ENCODE results near the gene GLG1.

Gene GLG1

GRCh38 chr16:74487634-74488495 lies 119.0 kb downstream of the GLG1 start:
- TF ChIP-seq CTCF (conservative IDR thresholded peaks at IDR 0.05; ENCODE audit: low read length) = no peak
- no peak overlapping the region for H3K4me3 ChIP-seq (ENCODE audit: low read length)

GRCh38 chr16:74485916-74486315 lies 121.0 kb downstream of the GLG1 start:
- no peak for TF ChIP-seq CTCF (conservative IDR thresholded peaks at IDR 0.05; ENCODE audit: low read length)
- no peak for DNase-seq (ENCODE audit: low read depth)
- no peak overlapping the region for H3K4me3 ChIP-seq (ENCODE audit: low read length)

More at GRCh38 chr16:74487634-74488495, 119.0 kb downstream of the GLG1 start:
- no peak for DNase-seq (ENCODE audit: low read depth)

DNA sequence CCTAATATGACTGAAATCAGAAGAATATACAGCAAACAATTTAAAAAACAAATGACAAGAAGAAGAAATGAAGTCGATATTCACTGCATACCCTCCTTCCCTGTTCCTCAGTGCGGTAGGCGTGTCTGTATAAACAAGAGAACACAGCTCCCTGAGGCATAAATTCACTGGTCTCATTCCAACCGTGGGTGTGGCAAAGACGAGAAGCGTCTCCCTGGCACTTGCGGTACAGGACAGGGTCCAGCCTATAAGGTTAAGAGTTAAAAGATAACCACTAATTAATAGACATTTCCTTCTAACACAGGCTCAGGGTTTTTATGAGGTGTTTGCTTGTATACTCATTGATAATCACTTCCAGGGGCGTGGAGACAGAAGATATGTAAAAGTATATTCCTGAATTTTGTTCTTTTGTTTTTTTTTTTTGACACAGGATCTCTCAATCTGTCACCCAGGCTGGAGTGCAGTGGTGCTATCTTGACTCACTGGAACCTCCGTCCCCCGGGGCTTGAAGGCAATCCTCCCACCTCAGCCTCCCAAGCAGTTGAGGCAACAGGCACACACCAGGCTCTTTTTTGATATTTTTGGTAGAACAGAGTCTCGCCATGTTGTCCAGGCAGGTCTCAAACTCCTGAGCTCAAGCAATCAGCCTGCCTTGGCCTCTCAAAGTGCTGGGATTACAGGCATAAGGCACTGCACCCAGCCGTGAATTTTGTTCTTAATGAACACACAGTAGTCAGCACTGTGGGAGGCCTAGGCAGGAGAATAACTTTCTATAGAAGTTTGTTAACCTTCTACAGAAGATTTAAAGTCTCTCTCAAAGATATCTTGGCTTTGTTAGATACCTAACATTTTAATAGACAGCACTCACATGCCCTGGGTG lies 126.5 kb downstream of the GLG1 start:
- TF ChIP-seq CTCF (conservative IDR thresholded peaks at IDR 0.05; ENCODE audit: low read length) = no peak
- peak; percentile 60 for DNase-seq (ENCODE audit: low read depth)
- H3K4me3 ChIP-seq (ENCODE audit: low read length) = no peak overlapping the region

DNA sequence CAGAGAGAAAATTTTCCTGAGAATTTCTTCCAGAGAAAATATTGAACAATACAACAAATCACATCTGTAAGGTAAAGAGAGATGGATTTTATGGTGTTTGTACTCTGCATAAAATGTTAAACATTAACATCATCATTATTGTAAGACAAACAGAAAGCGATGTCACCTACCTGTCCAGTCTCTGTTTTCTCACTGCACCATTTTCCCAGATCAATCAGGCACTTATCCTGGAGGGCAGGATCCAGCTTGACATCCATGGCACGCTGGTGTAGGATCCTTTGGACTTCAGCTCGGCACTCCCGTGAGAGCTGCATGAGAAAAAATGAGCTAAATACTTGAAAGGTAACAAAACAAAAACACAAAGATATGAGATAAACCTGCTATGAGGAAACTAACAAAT lies 129.7 kb downstream of the GLG1 start:
- no peak overlapping the region for H3K4me3 ChIP-seq (ENCODE audit: low read length)
- TF ChIP-seq CTCF (conservative IDR thresholded peaks at IDR 0.05; ENCODE audit: low read length) = no peak
- no peak for DNase-seq (ENCODE audit: low read depth)

GRCh38 chr16:74474416-74474815 lies 132.5 kb downstream of the GLG1 start:
- DNase-seq (ENCODE audit: low read depth) = no peak
- TF ChIP-seq CTCF (conservative IDR thresholded peaks at IDR 0.05; ENCODE audit: low read length) = no peak
- no peak overlapping the region for H3K4me3 ChIP-seq (ENCODE audit: low read length)

- no peak overlapping the region for H3K4me3 ChIP-seq (ENCODE audit: low read length)
- DNase-seq (ENCODE audit: low read depth) = no peak
- TF ChIP-seq CTCF (conservative IDR thresholded peaks at IDR 0.05; ENCODE audit: low read length) = no peak
Measured at GRCh38 chr16:74472540-74472939, 134.4 kb downstream of the GLG1 start.

Data from AG10803 (cell line).